Common myeloid progenitor, CD34-positive (primary cell): ENCODE results near the gene UTP20.

Experiments
- CTCF ChIA-PET: fragments of 350-600 bp; sonication (Branson Sonifier 250); formaldehyde crosslinking; loops from one replicate; lab custom pipeline; 2021; ENCODE audit warnings: antibody characterized with exemption; lab: Charles Lee
- POLR2A ChIA-PET: fragments of 350-600 bp; sonication (Branson Sonifier 250); formaldehyde crosslinking; loops from one replicate; lab custom pipeline; 2021; ENCODE audit warnings: antibody characterized with exemption; lab: Charles Lee
- DNase-seq, 3 donors: peaks; one replicate each; pipeline versions ENCODE4 v3.0.0 to v3.0.0-alpha.2; 2013
- H3K27ac ChIP-seq, 2 experiments: 1 replicate in 1 of 2; 2 replicates in 1 of 2; pipeline ENCODE4 v1.7.0; 2013; ENCODE audit warnings: inconsistent platforms in 2 of 2, low read length in 2 of 2, mild to moderate bottlenecking in 2 of 2, low read depth in 1 of 2, moderate library complexity in 1 of 2; ENCODE audit not compliant: severe bottlenecking in 2 of 2, insufficient read depth in 1 of 2, poor library complexity in 1 of 2
- H3K27me3 ChIP-seq, 5 experiments: replicated peaks in 2 of 5; 1 replicate in 3 of 5; 2 replicates in 2 of 5; pipeline versions ENCODE4 v1.6.1 to v1.7.0; 2013; ENCODE audit warnings: low read length in 4 of 5, mild to moderate bottlenecking in 2 of 5, moderate library complexity in 2 of 5, inconsistent platforms in 1 of 5; ENCODE audit not compliant: insufficient read depth in 5 of 5, control insufficient read depth in 4 of 5
- H3K36me3 ChIP-seq, 4 experiments: 1 replicate in 2 of 4; 2 replicates in 2 of 4; pipeline versions ENCODE4 v1.6.1 to v1.7.0; 2013; ENCODE audit warnings: low read length in 3 of 4, control low read depth in 1 of 4, mild to moderate bottlenecking in 1 of 4; ENCODE audit not compliant: control insufficient read depth in 4 of 4, insufficient read depth in 4 of 4
- H3K4me1 ChIP-seq, 4 experiments: 1 replicate in 3 of 4; 2 replicates in 1 of 4; pipeline versions ENCODE4 v1.6.1 to v1.7.1; 2013; ENCODE audit warnings: low read length in 3 of 4, mild to moderate bottlenecking in 3 of 4, control low read depth in 1 of 4, inconsistent platforms in 1 of 4, moderate library complexity in 1 of 4; ENCODE audit not compliant: control insufficient read depth in 4 of 4, insufficient read depth in 4 of 4; ENCODE audit errors: control extremely low read depth in 1 of 4
- H3K4me3 ChIP-seq, 7 experiments: 1 replicate in 4 of 7; 2 replicates in 3 of 7; pipeline versions ENCODE4 v1.5.1 to v1.7.0; 2013; ENCODE audit warnings: mild to moderate bottlenecking in 7 of 7, low read length in 6 of 7, moderate library complexity in 6 of 7, inconsistent platforms in 2 of 7, low read depth in 2 of 7, control low read depth in 1 of 7; ENCODE audit not compliant: insufficient read depth in 4 of 7, control insufficient read depth in 1 of 7; ENCODE audit errors: extremely low read depth in 1 of 7
- H3K9me3 ChIP-seq, 5 experiments: 1 replicate in 4 of 5; 2 replicates in 1 of 5; pipeline versions ENCODE4 v1.6.1 to v1.7.1; 2013; ENCODE audit warnings: low read length in 4 of 5, mild to moderate bottlenecking in 2 of 5, inconsistent platforms in 1 of 5, low read depth in 1 of 5, moderate library complexity in 1 of 5; ENCODE audit not compliant: control insufficient read depth in 4 of 5, insufficient read depth in 2 of 5; ENCODE audit errors: control extremely low read depth in 1 of 5
- WGBS: methylation state at CpG from one replicate; pipeline ENCODE4 v1.1.5; 2013; ENCODE audit not compliant: insufficient coverage; 5-methylcytosine and 5-hydroxymethylcytosine counted together

UTP20 gene

GRCh38 chr12:101243616-101244015 lies 36.3 kb upstream of the UTP20 start:
- no peaks in the 10 kb centered on the region for H3K36me3 ChIP-seq
- H3K9me3 ChIP-seq, result peaks cover 0 to 8% (median 7%) of the 10 kb centered on the region in 5 experiments
- no peaks in the 10 kb centered on the region for H3K4me1 ChIP-seq
- H3K27ac ChIP-seq, result no peak overlapping the region
- POLR2A ChIA-PET, result no interaction called here
- CTCF ChIA-PET, result no interaction called here
- DNase-seq, result no peak
- no peak overlapping the region for H3K4me3 ChIP-seq
- H3K27me3 ChIP-seq, result no peaks in the 10 kb centered on the region
- WGBS, result 94% methylated on average over 2 of the region's 2 CpGs

DNA sequence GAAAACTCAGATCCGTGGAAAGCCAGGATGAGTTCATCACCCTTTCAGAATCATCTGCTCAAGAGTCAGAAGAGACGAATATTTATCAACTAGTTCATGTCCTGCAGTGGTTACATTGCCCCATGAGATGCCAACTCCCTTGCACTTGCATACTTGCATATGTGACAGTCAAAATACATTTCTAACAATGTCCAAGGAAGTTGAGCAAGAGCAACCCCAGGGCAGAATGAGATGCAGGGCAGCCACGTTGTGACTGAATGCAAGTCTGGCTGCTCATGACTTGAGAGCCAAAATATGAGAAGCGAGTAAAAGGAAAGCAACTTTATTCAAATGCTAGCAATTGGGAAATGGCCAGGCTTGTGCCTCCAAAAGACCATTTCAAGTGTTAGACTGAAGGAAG lies 23.6 kb upstream of the UTP20 start:
- Histone ChIP-seq H3K27me3 (peaks cover 0 to 9% (median 0%) of the 10 kb centered on the region in 5 experiments), H3K4me3 (no peak overlapping the region), H3K9me3 (no peaks in the 10 kb centered on the region), H3K36me3 (no peaks in the 10 kb centered on the region), H3K4me1 (no peaks in the 10 kb centered on the region), H3K27ac (no peak overlapping the region)
- WGBS, result 76% methylated on average over 4 of the region's 4 CpGs
- CTCF ChIA-PET, result no interaction called here
- POLR2A ChIA-PET, result no interaction called here
- DNase-seq, result no peak

GRCh38 chr12:101257357-101257756 lies 22.5 kb upstream of the UTP20 start:
- Histone ChIP-seq H3K36me3 (no peaks in the 10 kb centered on the region), H3K9me3 (no peaks in the 10 kb centered on the region), H3K27ac (no peak overlapping the region), H3K4me3 (no peak overlapping the region), H3K4me1 (no peaks in the 10 kb centered on the region), H3K27me3 (peaks cover 0 to 9% (median 0%) of the 10 kb centered on the region in 5 experiments)
- DNase-seq, result no peak
- POLR2A ChIA-PET, result no interaction called here
- 90% methylated on average over 4 of the region's 4 CpGs for WGBS
- CTCF ChIA-PET, result no interaction called here

DNA sequence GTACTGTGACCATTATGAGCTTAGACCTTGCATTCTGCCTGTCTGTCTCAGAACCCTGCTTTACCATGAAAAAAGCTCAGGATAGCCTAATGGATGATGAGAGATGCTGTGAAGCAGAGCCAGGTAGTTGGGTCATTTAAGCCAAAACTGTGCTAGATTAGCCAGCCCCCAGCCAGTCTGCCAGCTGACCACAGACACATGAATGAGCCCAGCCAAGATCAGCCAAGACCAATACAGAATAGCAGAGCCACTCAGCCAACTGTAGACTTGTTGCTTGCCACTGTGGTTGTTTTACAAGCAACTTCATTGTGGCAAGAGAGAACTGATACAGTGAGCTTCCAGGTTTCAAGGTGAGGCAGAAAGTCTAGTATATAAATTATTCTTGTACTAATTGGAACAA lies 12.8 kb upstream of the UTP20 start:
- H3K9me3 ChIP-seq, result peaks cover 0 to 3% (median 3%) of the 10 kb centered on the region in 5 experiments
- no peak overlapping the region for H3K27ac ChIP-seq
- no peak overlapping the region for H3K4me3 ChIP-seq
- ChIA-PET POLR2A (no interaction called here), CTCF (interaction anchor here (1.3 to 2.8 kb wide), 2 partner anchors 9 to 440 kb away, joined by 3 to 6 read pairs; no protein-coding TSS in a partner anchor)
- no peaks in the 10 kb centered on the region for H3K4me1 ChIP-seq
- H3K36me3 ChIP-seq, result no peaks in the 10 kb centered on the region
- peaks cover 0 to 6% (median 0%) of the 10 kb centered on the region in 5 experiments for H3K27me3 ChIP-seq
- no peak for DNase-seq

DNA sequence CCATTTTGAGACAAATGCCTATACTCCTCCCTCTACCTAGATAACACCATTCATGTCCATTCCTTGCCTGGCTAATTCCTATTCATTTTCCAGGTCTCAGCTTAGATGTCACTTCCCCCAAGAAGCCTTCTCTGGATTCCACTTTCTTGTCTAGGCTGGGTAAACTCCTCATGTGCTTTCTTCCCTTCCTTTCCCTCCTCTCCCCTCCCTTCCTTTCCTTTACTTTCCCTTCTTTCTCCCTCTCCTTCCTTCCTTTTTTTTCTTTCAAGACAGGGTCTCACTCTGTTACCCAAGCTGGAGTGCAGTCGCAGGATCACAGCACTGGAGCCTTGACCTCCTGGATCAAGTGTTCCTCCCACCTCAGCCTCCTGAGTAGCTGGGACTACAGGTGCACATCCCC lies 3.5 kb upstream of the UTP20 start:
- POLR2A ChIA-PET, result no interaction called here
- Histone ChIP-seq H3K27me3 (peaks cover 2 to 17% (median 10%) of the 10 kb centered on the region in 5 experiments), H3K4me3 (no peak overlapping the region), H3K27ac (no peak overlapping the region), H3K4me1 (peaks cover 0 to 13% (median 8%) of the 10 kb centered on the region in 4 experiments), H3K9me3 (no peaks in the 10 kb centered on the region), H3K36me3 (no peaks in the 10 kb centered on the region)
- no peak for DNase-seq
- WGBS, result no CpG with 5 or more reads among the region's 1 CpG
- CTCF ChIA-PET, result interaction anchor here (0.6 to 0.9 kb wide), 2 partner anchors 10 to 1535 kb away, joined by 3 to 6 read pairs; no protein-coding TSS in a partner anchor

DNA sequence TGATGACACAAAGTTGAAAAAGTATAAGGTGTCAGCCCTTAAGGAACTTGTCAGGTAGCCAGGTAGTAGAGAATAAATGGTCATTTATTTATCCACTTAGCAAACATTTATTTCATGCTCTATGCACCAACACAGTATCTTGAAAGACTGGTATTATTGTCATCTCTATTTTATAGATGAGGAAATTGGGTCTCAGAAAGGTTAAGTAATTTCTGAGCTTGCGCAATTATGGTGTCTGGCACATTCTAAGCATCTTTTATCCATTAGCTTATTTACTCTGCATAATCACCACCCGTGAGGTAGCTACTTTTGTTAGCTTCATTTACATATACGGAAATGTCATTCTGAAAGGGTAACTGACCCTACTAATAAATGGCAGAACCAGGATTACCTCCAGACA lies 2.5 kb upstream of the UTP20 start:
- no peak for DNase-seq
- H3K9me3 ChIP-seq, result no peaks in the 10 kb centered on the region
- ChIA-PET POLR2A (no interaction called here), CTCF (no interaction called here)
- no peak overlapping the region for H3K4me3 ChIP-seq
- H3K36me3 ChIP-seq, result peaks cover 0 to 6% (median 3%) of the 10 kb centered on the region in 4 experiments
- H3K4me1 ChIP-seq, result peaks cover 0 to 13% (median 8%) of the 10 kb centered on the region in 4 experiments
- H3K27me3 ChIP-seq, result peaks cover 2 to 17% (median 8%) of the 10 kb centered on the region in 5 experiments
- WGBS, result no CpG with 5 or more reads among the region's 3 CpGs
- H3K27ac ChIP-seq, result no peak overlapping the region

DNA sequence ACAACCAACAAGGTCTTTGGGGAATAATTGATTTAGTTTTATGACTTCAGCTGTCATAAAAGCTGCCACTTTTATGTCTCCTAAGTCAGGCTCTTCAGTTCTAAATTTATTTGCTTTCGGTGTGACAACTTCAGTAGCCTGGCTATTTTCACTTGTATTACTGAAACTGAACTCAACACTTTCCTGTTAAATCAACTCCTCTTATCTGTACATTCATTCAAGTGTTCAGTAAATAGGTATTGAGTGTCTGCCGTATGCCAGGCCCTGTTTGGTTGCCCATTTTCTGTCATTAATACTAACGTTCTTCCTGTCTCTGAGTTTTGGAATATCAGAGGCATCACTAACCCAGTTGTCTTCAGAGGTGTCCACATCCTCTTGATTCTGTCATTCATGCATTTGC lies 7.5 kb downstream of the UTP20 start:
- no peak for DNase-seq
- H3K4me3 ChIP-seq, result no peak overlapping the region
- 96% methylated on average over 2 of the region's 3 CpGs for WGBS
- no peaks in the 10 kb centered on the region for H3K27me3 ChIP-seq
- no peaks in the 10 kb centered on the region for H3K9me3 ChIP-seq
- H3K36me3 ChIP-seq, result peaks cover 18 to 67% (median 46%) of the 10 kb centered on the region in 4 experiments
- H3K4me1 ChIP-seq, result no peaks in the 10 kb centered on the region
- CTCF ChIA-PET, result no interaction called here
- POLR2A ChIA-PET, result no interaction called here
- no peak overlapping the region for H3K27ac ChIP-seq
